K562 (cell line): ENCODE results near the gene DOCK6. TPM values are rescaled to one million over a fixed set of nuclear protein-coding genes. Genes with fewer than 3 reads are reported as not detected.

ENCODE experiments used
- ATAC-seq: fragments of 200-7000 bp; cut with Tn5 transposase; 3 replicates; pipeline ENCODE4 v1.9.1; 2020; ENCODE audit warnings: moderate library complexity
- BruUV-seq: library from RNA; stranded (reverse); fragments of 400-500 nt; replicated peaks from 2 replicates; lab custom pipeline; 2021; lab: Mats Ljungman, UMichigan
- CTCF ChIA-PET: fragments of 300-600 bp; formaldehyde crosslinking; extraction: SDS; loops from one replicate; lab custom pipeline; 2021; ENCODE audit warnings: low intra/inter-chr PET ratio; lab: Yijun Ruan, JAX
- POLR2A ChIA-PET: fragments of 300-600, 350-650 bp; sonication (Branson Sonifier 250); formaldehyde crosslinking; extraction: SDS; loops from one replicate; lab custom pipeline; 2021; ENCODE audit warnings: antibody characterized with exemption, inconsistent platforms; lab: Yijun Ruan, JAX
- DNase-seq, 4 experiments: peaks; one replicate each; pipeline versions ENCODE4 v3.0.0 to v3.0.0-alpha.2; 2011 to 2018; ENCODE audit warnings: low spot score in 3 of 4, mixed read lengths in 3 of 4; ENCODE audit errors: extremely low read depth in 1 of 4
- FAIRE-seq: peaks from 2 replicates; lab custom pipeline; 2011; peaks lifted over from hg19 to GRCh38; lab: Jason Lieb, UNC
- H2AFZ ChIP-seq: 2 replicates; pipeline ENCODE4 v1.6.0; 2011; ENCODE audit warnings: low read depth, low read length, control low read depth, inconsistent platforms
- H3K27ac ChIP-seq: fragments of 200-600 bp; 3 replicates; pipeline ENCODE4 v1.8.0; 2011; ENCODE audit warnings: low read depth, mild to moderate bottlenecking, control low read depth, inconsistent platforms, low read length, moderate library complexity, mixed read lengths; ENCODE audit errors: extremely low read depth
- H3K27me3 ChIP-seq, 2 experiments: fragments of 300-600 bp in 1 of 2; 2 replicates in 1 of 2; 3 replicates in 1 of 2; pipeline versions ENCODE4 v1.6.0 to v1.8.0; 2011; ENCODE audit warnings: inconsistent platforms in 2 of 2, low read length in 2 of 2, mild to moderate bottlenecking in 1 of 2, mixed read lengths in 1 of 2, moderate library complexity in 1 of 2; ENCODE audit not compliant: control insufficient read depth in 2 of 2, insufficient read depth in 2 of 2
- H3K36me3 ChIP-seq: fragments of 300-600 bp; 3 replicates; pipeline ENCODE4 v1.8.0; 2011; ENCODE audit warnings: mild to moderate bottlenecking, low read length, inconsistent platforms; ENCODE audit not compliant: control insufficient read depth, insufficient read depth
- H3K4me1 ChIP-seq, 2 experiments: fragments of 200-600 bp in 1 of 2; replicated peaks in 1 of 2; 2 replicates in 1 of 2; 3 replicates in 1 of 2; pipeline versions ENCODE4 v1.5.1 to v1.8.0; 2011; ENCODE audit warnings: inconsistent platforms in 2 of 2, low read length in 2 of 2, mild to moderate bottlenecking in 1 of 2, mixed read lengths in 1 of 2, moderate library complexity in 1 of 2; ENCODE audit not compliant: control insufficient read depth in 2 of 2, insufficient read depth in 2 of 2
- H3K4me2 ChIP-seq: 2 replicates; pipeline ENCODE4 v1.6.1; 2011; ENCODE audit warnings: low read length, control low read depth, inconsistent platforms, mixed read lengths; ENCODE audit not compliant: insufficient read depth
- H3K4me3 ChIP-seq: fragments of 200-600 bp; sonication (generic), shearing (Covaris generic); 2 replicates; pipeline ENCODE4 v1.5.1; 2016; ENCODE audit warnings: control low read depth, inconsistent platforms
- H3K79me2 ChIP-seq: fragments of 200-600 bp; 3 replicates; pipeline ENCODE4 v1.8.0; 2011; ENCODE audit warnings: low read length, inconsistent platforms; ENCODE audit not compliant: control insufficient read depth, insufficient read depth
- H3K9ac ChIP-seq, 2 experiments: 2 replicates each; pipeline versions ENCODE4 v1.6.0 to v1.6.1; 2011; ENCODE audit warnings: low read depth in 2 of 2, low read length in 2 of 2, control low read depth in 1 of 2, inconsistent platforms in 1 of 2, mild to moderate bottlenecking in 1 of 2, mixed read lengths in 1 of 2; ENCODE audit not compliant: insufficient read depth in 1 of 2
- H3K9me1 ChIP-seq: one replicate; pipeline ENCODE4 v1.6.0; 2011; ENCODE audit warnings: inconsistent platforms, mild to moderate bottlenecking, low read length, moderate library complexity; ENCODE audit not compliant: control insufficient read depth, insufficient read depth
- H3K9me3 ChIP-seq: replicated peaks from 2 replicates; pipeline ENCODE4 v1.5.1; 2011; ENCODE audit warnings: low read depth, low read length, inconsistent platforms; ENCODE audit not compliant: control insufficient read depth, insufficient read depth
- H4K20me1 ChIP-seq: replicated peaks from 2 replicates; pipeline ENCODE4 v1.6.1; 2011; ENCODE audit warnings: low read length, inconsistent platforms, mixed read lengths; ENCODE audit not compliant: control insufficient read depth, insufficient read depth
- EWSR1 ChIP-seq: fragments of 450-650 bp; IDR thresholded peaks from 2 replicates; pipeline ENCODE4 v1.6.1; 2018; ENCODE audit warnings: borderline replicate concordance, mild to moderate bottlenecking, low read depth, moderate library complexity; ENCODE audit not compliant: partially characterized antibody
- HMG20B ChIP-seq: fragments of 250-450 bp; sonication (Bioruptor Pico); IDR thresholded peaks from 2 replicates; pipeline ENCODE4 v1.5.0; 2021; ENCODE audit warnings: mild to moderate bottlenecking
- SMARCA5 ChIP-seq: fragments of 450-650 bp; IDR thresholded peaks from 2 replicates; pipeline ENCODE4 v1.6.1; 2016
- SPI1 ChIP-seq: IDR thresholded peaks from 2 replicates; pipeline ENCODE4 v1.6.1; 2011; ENCODE audit warnings: low read depth, low read length, control low read depth, borderline replicate concordance
- THRAP3 ChIP-seq: fragments of 450-650 bp; IDR thresholded peaks from 2 replicates; pipeline ENCODE4 v1.6.1; 2016; ENCODE audit warnings: mild to moderate bottlenecking, inconsistent platforms, borderline replicate concordance
- ZNF717 ChIP-seq: fragments of 250-450 bp; sonication (Bioruptor Pico); IDR thresholded peaks from 2 replicates; pipeline ENCODE4 v1.5.0; 2021
- WGBS: fragments of 100-300 bp; shearing (Covaris generic); methylation state at CpG from one replicate; pipeline ENCODE4 v1.1.6; 2016; ENCODE audit warnings: low coverage, mixed read lengths; ENCODE audit not compliant: insufficient coverage; ENCODE audit errors: missing lambda C conversion rate; 5-methylcytosine and 5-hydroxymethylcytosine counted together
- in situ Hi-C: fragments of 300-500 bp; cut with MboI; formaldehyde crosslinking; loops from 4 replicates; pipeline ENCODE4 v1.15.0; 2018; ENCODE audit warnings: inconsistent platforms, mixed read lengths
- intact Hi-C: fragments of 100-400 bp; cut with micrococcal nuclease; formaldehyde crosslinking; loops from 2 replicates; pipeline ENCODE4 v1.14.2; 2022
- polyA plus RNA-seq, 8 experiments: library from polyadenylated mRNA; depleted of rRNA in 4 of 8; stranded (reverse) in 5 of 8; unstranded in 3 of 8; fragments of >200 nt; fragmentation: Nextera tagmentation in 2 of 8; fragmentation: Illumina TruSeq in 1 of 8; extraction: Ambion mirVana in 2 of 8; extraction: Trizol in 1 of 8; gene quantifications; 2 replicates each; pipeline versions ENCODE4 v1.2.1 to v1.2.3, GENCODE V29; 2011 to 2014; ENCODE audit warnings: inconsistent platforms in 1 of 8, missing spikeins in 1 of 8
- total RNA-seq, 7 experiments: library from RNA; depleted of rRNA in 6 of 7; stranded (reverse); fragments of >200 nt in 6 of 7; fragmentation: Illumina TruSeq in 2 of 7; extraction: Trizol in 2 of 7; gene quantifications; 2 replicates each; pipeline versions ENCODE4 v1.2.1 to v1.2.3, GENCODE V29; 2011 to 2021; ENCODE audit warnings: low replicate concordance in 1 of 7
- TF ChIP-seq, protein P1 (sequence below): sonication (generic); formaldehyde crosslinking; IDR thresholded peaks from 2 replicates; pipeline ENCODE4 v1.8.1; 2023; ENCODE audit warnings: mild to moderate bottlenecking, missing genetic modification reagents
- TF ChIP-seq, protein P2 (sequence below): sonication (generic); formaldehyde crosslinking; IDR thresholded peaks from 2 replicates; pipeline ENCODE4 v1.8.0; 2022; ENCODE audit warnings: missing genetic modification reagents, mild to moderate bottlenecking, borderline replicate concordance
- TF ChIP-seq, protein P3 (sequence below): fragments of 250-450 bp; sonication (Bioruptor Pico); IDR thresholded peaks from 2 replicates; pipeline ENCODE4 v1.4.0; 2020; ENCODE audit warnings: mild to moderate bottlenecking, moderate library complexity

DOCK6 gene
- total and polyA plus RNA-seq, 9 of the 15 experiments (the other 6 are each of a cell fraction or from before 2014, with no cell fraction given), result 0.35 to 19.3 (median 3.8) TPM

DNA sequence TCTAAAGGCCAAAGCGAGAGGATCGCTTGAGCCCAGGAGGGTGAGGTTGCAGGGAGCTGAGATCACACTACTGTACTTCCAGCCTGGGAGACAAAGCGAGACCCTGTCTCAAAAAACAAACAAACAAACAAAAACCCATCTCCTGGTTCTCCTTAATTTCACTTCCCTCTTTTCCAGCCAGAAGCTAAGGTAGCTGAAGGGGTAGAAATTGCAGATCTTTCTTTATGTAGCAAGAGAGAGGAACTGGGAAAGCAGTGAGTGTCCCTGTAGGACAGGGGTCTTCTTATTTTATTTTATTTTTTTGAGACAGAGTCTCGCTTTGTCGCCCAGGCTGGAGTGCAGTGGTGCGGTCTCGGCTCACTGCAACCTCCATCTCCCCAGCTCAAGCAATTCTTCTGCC, 29.1 kb upstream of the DOCK6 start:
- Histone ChIP-seq H3K9me3 (no peaks in the 10 kb centered on the region), H4K20me1 (0 out of 2 replicates have a peak, but pooled peaks cover 2% of the 10 kb centered on the region), H2AFZ (no peak overlapping the region), H3K4me3 (no peak overlapping the region), H3K79me2 (no peaks in the 10 kb centered on the region), H3K4me1 (peaks cover 0 to 14% of the 10 kb centered on the region in 2 experiments; a peak in 3 of 5 replicates), H3K4me2 (no peak overlapping the region), H3K9ac (no peak overlapping the region), H3K36me3 (no peaks in the 10 kb centered on the region), H3K27ac (no peak overlapping the region), H3K27me3 (peaks cover 5 to 16% of the 10 kb centered on the region in 2 experiments; a peak in 3 of 5 replicates), H3K9me1 (no peaks in the 10 kb centered on the region)
- WGBS, result 31% methylated on average over 7 of the region's 7 CpGs
- POLR2A ChIA-PET, result no interaction called here
- TF ChIP-seq SPI1, result peak; percentile 43; the same call in 1 of the 2 replicates
- TF ChIP-seq, protein P1, sequence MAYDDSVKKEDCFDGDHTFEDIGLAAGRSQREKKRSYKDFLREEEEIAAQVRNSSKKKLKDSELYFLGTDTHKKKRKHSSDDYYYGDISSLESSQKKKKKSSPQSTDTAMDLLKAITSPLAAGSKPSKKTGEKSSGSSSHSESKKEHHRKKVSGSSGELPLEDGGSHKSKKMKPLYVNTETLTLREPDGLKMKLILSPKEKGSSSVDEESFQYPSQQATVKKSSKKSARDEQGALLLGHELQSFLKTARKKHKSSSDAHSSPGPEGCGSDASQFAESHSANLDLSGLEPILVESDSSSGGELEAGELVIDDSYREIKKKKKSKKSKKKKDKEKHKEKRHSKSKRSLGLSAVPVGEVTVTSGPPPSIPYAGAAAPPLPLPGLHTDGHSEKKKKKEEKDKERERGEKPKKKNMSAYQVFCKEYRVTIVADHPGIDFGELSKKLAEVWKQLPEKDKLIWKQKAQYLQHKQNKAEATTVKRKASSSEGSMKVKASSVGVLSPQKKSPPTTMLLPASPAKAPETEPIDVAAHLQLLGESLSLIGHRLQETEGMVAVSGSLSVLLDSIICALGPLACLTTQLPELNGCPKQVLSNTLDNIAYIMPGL, result no peak
- CTCF ChIA-PET, result no interaction called here
- intact Hi-C loops (loop anchor here (5.0 to 10.0 kb wide), 2 partner anchors 91 to 193 kb away; partner anchors contain the start of genes ELAVL3 and EPOR), in situ Hi-C loops (no loop called here)
- ATAC-seq, result no peak
- FAIRE-seq, result no peak
- DNase-seq, result no peak
- no TSS peak for BruUV-seq

DNA sequence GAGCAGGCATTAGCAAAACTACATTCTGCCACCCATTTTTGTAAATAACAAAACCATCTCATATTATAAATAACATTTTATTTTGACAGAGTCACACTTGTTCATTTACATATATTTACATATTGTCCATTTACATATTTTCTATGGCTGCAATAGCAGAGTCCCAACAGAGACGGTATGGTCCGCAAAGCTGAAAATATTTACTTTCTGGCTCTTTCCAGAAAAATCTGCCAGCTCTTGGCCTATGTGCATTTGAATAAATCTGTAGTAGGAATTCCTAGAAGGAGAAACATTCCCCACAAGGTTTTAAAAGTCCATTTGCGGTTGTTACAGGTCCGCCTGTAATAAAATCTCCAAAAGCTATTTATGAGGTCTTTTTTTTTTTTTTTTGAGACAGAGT, 27.9 kb upstream of the DOCK6 start:
- intact Hi-C loops, result loop anchor here (5.0 to 10.0 kb wide), 2 partner anchors 92 to 195 kb away; partner anchors contain the start of genes ELAVL3 and EPOR

More for the DNA sequence above, 27.9 kb upstream of the DOCK6 start:
- Histone ChIP-seq H3K27ac (no peak overlapping the region), H3K4me1 (peaks cover 0 to 8% of the 10 kb centered on the region in 2 experiments; a peak in 3 of 5 replicates), H3K79me2 (no peaks in the 10 kb centered on the region), H3K36me3 (no peaks in the 10 kb centered on the region), H3K9me1 (no peaks in the 10 kb centered on the region), H4K20me1 (0 out of 2 replicates have a peak, but pooled peaks cover 2% of the 10 kb centered on the region), H3K9me3 (no peaks in the 10 kb centered on the region), H3K27me3 (peaks cover 5% of the 10 kb centered on the region in 2 experiments; a peak in 3 of 5 replicates), H3K9ac (no peak overlapping the region), H2AFZ (no peak overlapping the region), H3K4me2 (no peak overlapping the region), H3K4me3 (no peak overlapping the region)
- no TSS peak for BruUV-seq
- ChIA-PET POLR2A (interaction anchor here (0.6 kb wide), 1 partner anchor 113 kb away, joined by 3 read pairs; no protein-coding TSS in a partner anchor), CTCF (interaction anchor here (0.6 to 0.7 kb wide), 3 partner anchors 17 to 405 kb away, joined by 3 to 5 read pairs (median 5); no protein-coding TSS in a partner anchor)
- ATAC-seq, result no peak
- no peak for DNase-seq
- FAIRE-seq, result no peak
- in situ Hi-C loops, result no loop called here
- WGBS, result 43% methylated on average over 4 of the region's 4 CpGs
- no peak for TF ChIP-seq THRAP3
- TF ChIP-seq SMARCA5, result no peak
- TF ChIP-seq HMG20B (CRISPR knock-in tag), result no peak
- TF ChIP-seq, protein P2, sequence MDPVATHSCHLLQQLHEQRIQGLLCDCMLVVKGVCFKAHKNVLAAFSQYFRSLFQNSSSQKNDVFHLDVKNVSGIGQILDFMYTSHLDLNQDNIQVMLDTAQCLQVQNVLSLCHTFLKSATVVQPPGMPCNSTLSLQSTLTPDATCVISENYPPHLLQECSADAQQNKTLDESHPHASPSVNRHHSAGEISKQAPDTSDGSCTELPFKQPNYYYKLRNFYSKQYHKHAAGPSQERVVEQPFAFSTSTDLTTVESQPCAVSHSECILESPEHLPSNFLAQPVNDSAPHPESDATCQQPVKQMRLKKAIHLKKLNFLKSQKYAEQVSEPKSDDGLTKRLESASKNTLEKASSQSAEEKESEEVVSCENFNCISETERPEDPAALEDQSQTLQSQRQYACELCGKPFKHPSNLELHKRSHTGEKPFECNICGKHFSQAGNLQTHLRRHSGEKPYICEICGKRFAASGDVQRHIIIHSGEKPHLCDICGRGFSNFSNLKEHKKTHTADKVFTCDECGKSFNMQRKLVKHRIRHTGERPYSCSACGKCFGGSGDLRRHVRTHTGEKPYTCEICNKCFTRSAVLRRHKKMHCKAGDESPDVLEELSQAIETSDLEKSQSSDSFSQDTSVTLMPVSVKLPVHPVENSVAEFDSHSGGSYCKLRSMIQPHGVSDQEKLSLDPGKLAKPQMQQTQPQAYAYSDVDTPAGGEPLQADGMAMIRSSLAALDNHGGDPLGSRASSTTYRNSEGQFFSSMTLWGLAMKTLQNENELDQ (CRISPR knock-in tag), result no peak
- TF ChIP-seq EWSR1, result no peak
- no peak for TF ChIP-seq ZNF717 (CRISPR knock-in tag)
- TF ChIP-seq, protein P3, sequence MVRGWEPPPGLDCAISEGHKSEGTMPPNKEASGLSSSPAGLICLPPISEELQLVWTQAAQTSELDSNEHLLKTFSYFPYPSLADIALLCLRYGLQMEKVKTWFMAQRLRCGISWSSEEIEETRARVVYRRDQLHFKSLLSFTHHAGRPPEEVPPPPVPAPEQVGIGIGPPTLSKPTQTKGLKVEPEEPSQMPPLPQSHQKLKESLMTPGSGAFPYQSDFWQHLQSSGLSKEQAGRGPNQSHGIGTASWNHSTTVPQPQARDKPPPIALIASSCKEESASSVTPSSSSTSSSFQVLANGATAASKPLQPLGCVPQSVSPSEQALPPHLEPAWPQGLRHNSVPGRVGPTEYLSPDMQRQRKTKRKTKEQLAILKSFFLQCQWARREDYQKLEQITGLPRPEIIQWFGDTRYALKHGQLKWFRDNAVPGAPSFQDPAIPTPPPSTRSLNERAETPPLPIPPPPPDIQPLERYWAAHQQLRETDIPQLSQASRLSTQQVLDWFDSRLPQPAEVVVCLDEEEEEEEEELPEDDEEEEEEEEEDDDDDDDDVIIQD (CRISPR knock-in tag), result no peak
